HG02981 (cell line): Measurements from ENCODE around the gene RALGPS1.

Source experiments
- ATAC-seq: cut with Tn5 transposase; IDR thresholded peaks from one replicate; pipeline ENCODE4 v1.9.1; 2021; ENCODE audit warnings: mild to moderate bottlenecking, moderate library complexity; ENCODE audit not compliant: unreplicated experiment

Gene RALGPS1

GRCh38 chr9:127181595-127182190, 267.1 kb downstream of the RALGPS1 start:
- ATAC-seq, result no peak

DNA sequence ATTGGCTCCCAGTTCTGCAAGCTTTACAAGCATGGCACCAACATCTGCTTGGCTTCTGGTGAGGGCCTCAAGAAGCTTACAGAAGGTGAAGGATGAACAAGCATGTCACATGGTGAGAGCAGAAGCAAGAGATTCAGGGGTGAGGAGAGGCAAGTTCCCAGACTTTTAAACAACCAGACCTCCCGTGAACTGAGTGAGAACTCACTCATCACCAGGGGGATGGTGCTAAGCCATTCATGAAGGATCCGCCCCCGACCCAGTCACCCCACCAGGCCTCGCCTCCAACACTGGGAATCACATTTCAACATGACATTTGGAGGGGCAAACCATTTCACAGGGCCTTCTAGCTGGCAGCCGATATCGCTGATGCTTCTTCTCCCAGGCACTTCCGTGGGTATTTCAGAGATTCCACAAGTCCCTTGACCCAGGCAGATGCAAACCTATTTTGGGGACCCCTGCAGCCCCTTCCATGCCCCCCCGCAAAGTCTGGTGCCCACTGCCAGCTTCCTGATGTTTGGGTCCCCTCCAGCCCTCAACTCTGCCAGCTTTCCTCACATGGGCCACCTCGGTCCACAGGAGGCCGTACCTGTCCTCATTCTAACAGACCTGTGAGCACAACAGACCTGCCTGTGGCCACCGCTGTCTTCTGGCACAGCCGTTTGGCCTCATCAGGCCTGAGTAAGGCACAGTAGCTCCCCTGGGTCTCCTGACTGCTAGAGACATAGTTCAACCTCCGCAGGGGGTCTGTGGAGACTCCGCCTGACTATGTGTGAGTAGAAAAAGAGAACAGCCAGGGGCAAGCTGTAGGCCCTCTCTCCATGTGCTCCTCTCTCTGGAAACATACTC, 268.5 kb downstream of the RALGPS1 start:
- no peak for ATAC-seq

DNA sequence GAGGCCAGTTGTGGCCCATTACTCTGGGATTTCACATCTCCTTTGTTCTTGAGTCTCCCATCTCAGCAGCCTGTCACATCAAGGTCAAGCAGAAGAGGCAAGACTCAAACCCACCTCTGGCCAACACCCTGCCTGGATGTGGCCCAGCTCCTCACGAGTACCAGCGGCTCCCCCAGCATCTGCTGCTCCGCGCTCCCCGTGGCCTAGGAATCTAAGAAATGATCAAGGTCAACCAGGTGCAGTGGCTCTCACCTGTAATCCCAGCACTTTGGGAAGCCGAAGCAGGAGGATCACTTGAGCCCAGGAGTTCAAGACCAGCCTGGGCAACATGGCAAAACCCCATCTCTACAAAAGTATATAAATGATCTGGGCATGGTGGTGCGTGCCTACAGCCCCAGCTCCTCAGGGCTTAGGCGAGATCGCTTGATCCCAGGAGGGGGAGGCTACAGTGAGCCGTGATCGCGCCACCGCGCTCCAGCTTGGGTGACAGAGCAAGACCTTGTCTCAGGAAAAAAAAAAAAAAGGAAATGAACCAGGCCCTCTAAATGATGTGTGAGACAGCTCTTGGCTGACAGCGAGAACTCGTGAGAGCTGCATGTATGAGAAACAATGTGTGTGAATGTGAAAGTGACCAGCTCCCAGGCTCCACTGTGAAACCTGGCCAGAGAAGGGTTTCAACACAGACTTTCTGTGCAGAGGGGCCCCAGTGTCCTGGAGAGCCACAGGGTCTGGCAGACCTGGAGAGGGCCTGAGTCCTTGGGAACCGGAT, 269.4 kb downstream of the RALGPS1 start:
- no peak for ATAC-seq

GRCh38 chr9:127184641-127185040, 270.1 kb downstream of the RALGPS1 start:
- ATAC-seq, result no peak

- no peak for ATAC-seq
These were observed 270.6 kb downstream of the RALGPS1 start for GRCh38 chr9:127185181-127185580.

DNA sequence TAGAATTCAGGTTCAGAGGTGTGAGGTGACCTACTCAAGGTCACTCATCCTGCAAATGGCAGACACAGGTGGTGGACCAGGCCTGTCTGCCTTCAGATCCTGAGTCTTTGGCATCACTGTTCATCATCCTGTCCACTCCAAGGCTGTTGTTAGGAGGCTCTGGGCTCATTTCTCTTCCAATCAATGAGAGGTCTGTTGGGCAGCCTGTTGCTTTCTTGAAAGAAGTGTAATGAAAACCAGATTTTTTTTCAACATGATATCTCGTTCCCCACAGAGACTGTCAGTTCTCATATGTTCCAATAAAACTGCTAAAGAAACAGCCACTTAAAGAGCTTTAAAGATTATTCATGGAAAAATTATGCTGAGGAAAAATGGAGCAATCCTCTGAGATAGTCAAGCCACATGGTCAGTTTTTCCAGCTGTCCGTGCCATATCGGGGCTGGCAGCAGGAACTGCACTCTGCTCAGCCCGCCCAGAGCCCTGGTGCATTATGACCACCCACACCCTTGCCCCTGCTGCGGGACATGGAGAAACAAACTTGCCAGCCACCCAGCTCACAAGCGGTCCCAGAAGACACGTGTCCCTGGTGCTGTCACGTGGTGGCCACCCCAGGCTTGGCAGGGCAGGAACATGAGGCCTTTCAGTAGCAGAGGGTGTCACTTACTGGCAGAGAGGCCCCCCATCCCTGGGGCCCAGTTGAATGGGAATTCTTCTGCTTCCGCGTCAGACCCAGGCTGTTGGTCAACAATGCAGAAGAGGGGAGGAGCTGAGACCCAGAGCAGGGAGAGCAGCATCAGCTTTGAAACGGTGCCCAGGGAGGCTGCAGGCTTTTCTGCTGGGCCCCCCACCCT, 271.6 kb downstream of the RALGPS1 start:
- ATAC-seq, result no peak

DNA sequence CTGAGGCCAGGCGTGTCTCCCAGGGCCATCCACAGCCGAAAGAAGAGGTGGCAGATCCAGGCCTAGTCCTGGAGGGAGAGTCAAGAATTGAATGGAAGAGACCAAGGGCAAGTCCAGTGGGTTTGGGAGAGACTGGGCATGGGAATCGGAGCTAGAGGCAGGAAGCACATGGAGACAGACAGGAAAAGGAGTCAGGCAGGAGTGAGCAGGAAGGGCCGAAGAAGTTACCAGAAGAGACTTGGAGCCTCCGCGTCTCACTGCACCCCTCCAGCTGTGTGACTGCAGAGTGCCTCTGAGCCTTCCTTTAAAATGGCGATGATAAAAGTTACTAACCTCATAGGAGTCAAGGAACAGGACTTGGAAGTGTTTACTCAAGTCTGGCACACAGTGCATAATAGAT, 272.2 kb downstream of the RALGPS1 start:
- no peak for ATAC-seq

GRCh38 chr9:127187231-127187956, 272.8 kb downstream of the RALGPS1 start:
- no peak for ATAC-seq

DNA sequence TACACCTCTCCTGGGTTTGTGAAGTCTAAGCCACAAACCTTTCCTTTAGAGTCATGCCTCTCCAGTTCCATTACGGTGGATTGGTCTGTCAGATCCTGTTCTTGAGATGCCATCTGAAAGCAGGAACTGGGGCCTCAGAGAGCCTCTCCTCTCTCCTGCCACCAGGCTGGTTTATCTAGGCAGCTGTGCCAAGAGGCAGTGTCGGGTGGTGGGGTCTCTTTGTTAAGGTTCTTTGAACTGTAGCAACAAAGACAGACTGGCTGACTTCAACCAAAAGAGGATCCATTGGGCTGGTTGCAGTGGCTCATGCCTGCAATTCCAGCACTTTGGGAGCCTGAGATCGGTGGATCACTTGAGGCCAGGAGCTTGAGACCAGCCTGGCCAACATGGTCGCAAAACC, 273.8 kb downstream of the RALGPS1 start:
- ATAC-seq, result no peak

DNA sequence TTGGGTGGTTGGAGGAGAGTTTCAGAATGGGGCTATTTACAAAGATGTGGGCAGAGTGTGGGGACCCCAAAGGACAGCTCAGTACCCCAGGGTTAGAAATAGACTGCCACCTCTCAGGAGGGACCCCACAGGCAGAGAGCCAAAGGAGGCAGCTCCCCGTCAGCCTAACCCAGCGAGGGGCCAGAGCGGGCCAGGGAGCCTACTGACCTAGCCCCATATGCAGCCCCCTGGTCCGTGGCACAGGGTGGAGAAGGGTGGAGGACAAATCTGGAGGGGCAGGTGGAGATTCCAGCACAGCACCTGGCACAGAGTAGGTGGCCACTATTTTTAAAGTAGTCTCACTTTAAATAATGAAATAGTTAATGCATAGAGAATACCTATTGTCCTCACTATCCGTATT, 275.0 kb downstream of the RALGPS1 start:
- no peak for ATAC-seq

DNA sequence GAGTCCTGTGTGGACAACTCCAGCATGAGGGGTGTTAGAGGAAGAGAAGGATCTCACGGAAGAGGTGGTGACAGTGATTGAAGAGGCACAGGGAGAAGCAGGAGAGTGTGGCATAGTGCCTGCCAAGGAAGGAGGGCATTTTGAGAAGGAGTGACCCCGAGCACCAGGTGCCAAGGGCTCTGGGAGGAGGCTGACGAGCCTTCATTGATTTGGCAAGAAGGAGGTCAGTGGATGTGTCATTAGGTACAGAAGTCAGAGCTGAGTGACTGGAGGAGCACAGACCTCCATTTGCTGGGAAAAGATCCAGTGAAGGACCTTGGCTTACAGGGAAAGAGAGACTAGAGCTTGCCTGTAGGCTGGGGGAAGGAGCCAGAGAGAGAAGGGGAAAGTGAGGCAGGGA, 278.2 kb downstream of the RALGPS1 start:
- no peak for ATAC-seq

- ATAC-seq, result no peak
These were observed 278.9 kb downstream of the RALGPS1 start for GRCh38 chr9:127193483-127193882.

DNA sequence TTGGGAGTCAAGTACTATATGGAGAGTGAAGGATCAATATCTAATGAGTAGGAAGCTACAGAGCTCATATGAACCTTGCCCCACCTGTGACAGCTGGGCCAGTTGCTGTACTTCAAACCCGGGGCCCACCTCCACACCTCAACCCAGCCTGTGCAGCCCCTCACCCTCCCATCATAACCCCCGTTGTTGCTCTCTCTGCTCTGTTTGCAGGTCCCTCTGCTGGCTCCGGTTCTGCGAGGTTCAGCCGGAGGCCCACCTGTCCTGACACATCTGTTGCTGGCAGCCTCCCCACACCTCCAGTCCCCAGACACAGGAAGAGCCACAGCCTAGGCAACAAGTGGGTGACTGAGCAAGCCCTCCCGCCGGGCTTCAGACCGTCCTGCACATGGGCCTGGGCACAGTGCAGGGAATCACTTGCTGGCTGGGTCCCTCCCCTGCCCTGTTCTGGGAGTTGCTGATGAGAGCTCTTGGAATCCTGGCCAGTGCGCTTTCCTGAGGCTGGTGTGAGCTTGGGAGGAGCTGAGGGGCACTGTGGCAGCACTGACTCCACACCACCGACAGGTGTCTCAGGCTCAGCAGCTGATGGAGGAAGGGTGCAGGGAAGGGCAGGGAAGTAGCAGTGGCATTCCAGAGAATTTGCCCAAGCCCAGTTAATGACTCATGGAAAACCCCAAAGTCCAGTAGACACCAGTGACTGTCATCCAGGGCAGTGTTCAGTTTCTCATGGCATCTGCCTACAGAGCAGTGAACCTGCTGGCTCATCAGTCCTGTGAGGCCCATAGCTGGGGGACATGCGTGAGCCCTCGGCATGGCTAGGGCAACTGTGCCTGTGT, 280.5 kb downstream of the RALGPS1 start:
- no peak for ATAC-seq

- ATAC-seq, result no peak
These were observed 281.6 kb downstream of the RALGPS1 start for GRCh38 chr9:127195976-127196825.

GRCh38 chr9:127196826-127197145, 282.2 kb downstream of the RALGPS1 start:
- ATAC-seq, result no peak

DNA sequence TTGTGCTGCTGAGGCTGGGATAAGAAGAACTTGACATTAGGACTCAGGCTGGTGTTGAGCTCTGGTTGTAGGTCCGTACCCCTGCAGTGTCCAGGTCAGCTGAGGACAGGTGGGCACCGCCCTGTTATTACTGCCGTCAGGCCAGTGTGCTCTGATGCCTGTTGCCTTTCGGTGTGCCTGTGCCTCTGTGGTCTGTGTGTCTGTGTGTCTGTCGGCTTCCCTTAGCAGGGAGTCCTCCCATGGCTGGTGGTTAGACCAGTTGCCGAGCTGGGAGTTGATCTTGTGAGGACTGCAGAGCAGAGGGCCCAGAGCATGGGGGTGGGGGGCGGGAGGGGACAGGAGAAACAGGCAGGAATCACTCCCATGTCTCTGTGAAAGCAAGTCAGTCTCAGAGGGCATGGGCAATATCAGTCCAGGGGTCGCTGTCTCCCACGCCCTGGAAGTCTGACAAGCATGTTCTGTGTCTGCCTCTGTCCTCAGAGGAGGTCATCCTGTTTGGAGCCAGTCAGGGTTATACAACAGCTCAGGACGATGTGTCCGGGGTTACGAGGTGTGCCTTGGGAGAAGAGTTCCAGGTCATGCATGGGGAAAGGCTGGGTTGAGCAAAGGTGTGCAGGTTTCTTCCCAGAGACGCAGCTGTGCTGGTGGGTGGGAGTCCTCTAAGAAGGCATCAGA, 282.7 kb downstream of the RALGPS1 start:
- no peak for ATAC-seq

DNA sequence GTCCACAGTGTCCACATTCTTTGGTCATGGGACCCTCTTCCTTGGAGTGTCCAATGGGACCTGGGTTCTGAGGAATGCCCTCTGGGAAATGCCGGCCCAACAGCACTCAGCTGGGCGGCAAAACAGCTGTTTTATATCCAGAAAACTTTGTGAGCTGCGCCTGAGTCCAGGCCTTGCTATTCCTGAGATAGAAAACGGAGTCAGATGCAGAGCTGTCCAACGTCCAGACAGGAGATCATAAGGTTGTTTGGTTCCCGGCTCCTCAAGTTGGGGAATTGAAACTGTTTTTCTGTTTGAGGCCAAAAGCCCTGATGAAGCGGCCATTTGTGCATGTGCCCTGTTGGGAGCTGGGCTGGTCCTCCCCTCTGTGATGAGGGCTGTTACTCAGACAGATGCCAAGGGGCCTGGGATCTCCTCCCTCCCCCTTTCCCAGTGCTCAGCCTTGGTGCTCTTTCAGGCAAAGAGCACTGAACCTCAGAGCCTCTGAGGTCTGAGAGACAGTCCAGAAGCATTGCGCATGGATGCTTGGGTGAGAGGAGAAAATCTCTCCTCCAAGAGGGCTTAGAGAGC, 283.4 kb downstream of the RALGPS1 start:
- no peak for ATAC-seq

DNA sequence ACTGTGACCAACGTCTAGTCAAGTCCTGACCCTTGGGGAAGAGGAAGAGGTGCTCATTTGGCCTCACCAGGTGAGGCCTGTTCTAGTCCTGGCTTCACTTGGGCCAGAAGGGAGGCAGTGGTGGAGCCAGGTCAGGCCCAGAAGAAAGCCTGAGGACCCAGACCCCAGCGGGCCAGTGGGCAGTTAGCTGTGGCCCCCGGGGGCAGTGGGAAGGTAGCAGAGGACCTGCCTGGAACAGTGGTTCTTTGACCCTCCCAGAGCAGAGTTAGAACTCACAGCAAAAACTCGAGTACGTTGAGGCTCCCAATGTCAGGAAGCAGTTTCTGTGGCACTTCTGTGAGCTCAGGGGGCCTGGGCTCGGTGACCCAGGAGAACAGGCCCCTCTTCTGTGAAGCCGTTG, 284.0 kb downstream of the RALGPS1 start:
- ATAC-seq, result no peak
